HG03039 (cell line): ENCODE results near the gene ZNF837.
"Not testable (repeated sequence)": the region's sequence is repeated elsewhere in the genome, so short reads cannot be mapped to it uniquely, and the experiment has no call there.

Source experiments
- ATAC-seq: cut with Tn5 transposase; IDR thresholded peaks from one replicate; pipeline ENCODE4 v1.9.1; 2021; ENCODE audit warnings: mild to moderate bottlenecking, moderate library complexity; ENCODE audit not compliant: unreplicated experiment

Gene ZNF837

DNA sequence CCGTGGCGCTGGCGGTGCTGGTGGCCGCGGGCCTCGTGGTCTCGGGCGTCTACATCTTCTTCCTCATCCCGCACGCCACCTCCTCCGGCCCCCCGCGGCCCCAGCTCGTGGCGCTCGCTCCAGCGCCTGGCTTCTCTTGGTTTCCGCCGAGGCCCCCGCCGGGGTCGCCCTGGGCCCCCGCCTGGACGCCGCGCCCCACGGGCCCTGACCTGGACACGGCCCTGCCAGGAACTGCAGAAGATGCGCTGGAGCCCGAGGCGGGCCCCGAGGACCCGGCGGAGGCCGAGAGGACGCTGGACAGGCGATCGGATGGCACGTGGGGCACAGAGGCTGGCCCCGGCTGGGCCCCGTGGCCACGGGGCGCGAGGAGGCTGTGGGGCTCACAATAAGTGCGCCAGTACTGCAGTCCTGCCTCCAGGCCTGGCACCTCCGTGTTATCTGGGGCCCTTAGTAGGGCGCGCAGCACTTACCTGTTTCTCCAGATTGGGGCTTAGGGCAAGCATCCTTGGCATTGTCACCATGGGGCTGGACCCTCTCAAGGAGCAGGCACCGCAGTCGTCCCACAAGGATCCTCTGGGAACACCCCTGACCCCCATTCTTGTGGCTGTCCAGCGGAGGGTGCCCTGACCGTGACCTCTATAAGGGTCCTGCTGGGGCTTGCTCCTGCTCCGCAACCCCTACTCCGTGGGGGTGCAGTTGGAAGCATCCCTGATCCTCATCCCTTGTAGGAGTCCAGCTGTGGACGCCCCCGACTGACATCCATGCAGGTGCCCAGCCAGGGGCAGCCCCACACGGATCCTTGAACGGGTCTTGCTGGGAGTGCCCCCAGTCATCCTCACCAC, 16.1 kb upstream of the ZNF837 start:
- ATAC-seq = no peak

DNA sequence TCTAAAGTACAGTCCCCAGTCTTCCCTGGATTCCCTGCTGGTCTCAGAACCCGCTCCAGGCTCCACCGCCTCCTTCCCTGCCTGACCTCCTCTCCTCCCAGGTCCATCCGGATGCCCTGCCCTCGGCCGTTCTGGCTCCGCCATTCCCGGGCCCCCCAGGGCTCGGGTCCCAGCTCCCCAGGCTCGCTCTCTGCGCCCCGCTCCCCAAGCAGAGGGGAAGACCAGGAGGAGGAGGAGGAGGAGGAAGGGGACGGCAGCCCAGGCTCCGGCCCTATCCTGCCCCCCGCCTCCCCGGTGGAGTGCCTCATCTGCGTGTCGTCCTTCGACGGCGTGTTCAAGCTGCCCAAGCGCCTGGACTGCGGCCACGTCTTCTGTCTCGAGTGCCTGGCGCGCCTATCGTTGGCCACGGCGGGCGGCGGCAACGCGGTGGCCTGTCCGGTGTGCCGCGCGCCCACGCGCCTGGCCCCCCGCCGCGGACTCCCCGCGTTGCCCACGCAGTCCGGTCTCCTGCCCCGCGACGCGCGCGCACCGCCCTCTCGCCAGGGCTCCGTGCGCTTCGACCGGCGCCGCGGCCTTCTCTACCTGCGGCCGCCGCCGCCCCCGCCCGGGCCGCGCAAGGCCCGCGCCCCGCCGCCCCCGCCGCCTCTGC, 15.3 kb upstream of the ZNF837 start:
- no peak for ATAC-seq

- no peak for ATAC-seq
Measured at GRCh38 chr19:58395220-58395978, 14.6 kb upstream of the ZNF837 start, which contains the start of gene RNF225. TSS of gene RNF225 (plus strand) at chr19:58395656. CDS start at chr19:58396090, 434 bp downstream.

DNA sequence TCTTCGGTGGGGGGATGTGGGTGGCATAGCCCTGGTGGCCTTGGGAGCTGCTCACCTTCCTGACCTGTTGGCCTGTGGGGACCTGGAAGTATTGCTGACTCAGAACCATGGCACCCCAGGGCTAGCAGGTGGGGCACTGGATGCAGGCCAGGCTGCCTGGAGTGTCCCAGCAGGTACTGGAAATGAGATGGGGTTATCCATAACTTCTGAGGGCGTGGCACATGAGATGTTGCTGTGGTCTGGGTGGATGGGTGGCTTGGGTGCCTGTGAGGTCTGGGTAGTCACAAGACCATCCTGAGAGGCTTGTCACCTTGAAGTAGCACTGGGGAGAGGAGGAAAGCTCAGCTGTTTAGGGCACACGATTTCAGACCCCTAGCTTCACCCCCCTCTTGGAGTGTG, 14.0 kb upstream of the ZNF837 start:
- ATAC-seq = no peak

DNA sequence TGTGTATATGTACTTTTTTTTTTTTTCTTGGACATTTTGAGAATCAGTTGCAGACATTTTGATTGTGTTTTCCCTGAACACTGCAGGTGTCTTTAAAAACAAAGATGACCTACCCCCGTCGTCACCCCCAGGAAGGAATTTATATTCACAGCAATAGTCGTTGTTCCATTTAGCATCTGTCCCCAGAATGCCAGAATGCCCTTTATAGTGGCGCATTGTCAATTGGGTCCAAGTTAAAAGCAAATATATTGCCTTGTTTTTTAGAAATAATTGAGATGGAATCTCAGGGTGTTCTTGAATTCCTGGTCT, 12.8 kb upstream of the ZNF837 start:
- ATAC-seq = no peak

GRCh38 chr19:58392945-58393724, 12.3 kb upstream of the ZNF837 start:
- no peak for ATAC-seq

DNA sequence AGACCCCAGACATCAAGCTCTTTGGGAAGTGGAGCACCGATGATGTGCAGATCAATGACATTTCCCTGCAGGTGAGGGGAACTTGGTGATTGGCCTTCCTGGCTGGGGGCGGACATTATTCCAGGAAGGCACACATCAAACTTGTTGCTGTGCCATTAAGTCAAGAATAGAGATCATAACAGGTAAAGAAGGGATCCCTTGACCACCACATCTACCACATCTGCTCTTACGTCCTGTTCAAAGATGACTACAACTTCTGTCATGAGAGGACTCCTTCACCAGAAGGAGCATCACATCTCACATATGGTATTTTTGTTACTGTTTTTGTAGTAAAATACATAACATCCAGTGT, 7.3 kb upstream of the ZNF837 start:
- no peak for ATAC-seq

DNA sequence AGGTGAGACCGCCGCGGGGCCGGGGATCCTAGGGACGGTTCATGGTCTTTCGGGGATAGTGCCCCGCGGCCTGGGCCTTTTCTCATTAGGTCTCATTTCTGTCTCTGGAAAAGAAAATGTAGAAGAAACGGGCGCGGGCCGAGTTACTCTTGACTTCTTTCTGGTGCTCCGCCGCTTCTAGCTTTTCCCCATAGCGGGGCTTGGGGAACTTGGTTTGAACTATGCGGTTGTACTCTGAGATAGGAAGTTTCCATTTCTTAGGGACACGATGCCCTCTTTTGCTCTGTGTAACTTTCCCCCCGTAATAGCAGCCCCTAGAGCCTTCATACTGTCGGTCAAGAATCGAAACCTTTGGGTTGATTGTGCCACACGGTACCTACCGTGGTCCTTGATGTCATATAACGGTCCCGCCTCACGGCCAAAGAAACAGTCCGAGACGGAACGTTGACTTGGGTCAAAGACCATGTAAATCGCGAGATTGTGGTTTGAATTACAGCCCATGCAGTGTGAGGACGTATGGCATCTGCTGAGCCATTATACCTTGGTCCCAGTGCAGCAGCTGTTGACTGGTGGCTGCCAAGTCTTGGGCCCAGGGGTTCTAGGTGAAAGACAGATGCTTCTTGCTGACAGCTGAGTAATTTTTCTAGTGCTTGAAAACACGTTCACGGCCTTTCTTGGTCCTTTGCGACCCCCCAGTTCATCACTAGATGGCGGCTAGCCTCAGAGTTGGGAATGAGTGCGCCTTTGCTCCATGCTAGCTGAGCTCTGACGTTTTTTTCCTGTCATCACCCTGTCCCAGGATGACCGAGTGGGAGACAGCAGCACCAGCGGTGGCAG, 6.7 kb upstream of the ZNF837 start:
- no peak for ATAC-seq

DNA sequence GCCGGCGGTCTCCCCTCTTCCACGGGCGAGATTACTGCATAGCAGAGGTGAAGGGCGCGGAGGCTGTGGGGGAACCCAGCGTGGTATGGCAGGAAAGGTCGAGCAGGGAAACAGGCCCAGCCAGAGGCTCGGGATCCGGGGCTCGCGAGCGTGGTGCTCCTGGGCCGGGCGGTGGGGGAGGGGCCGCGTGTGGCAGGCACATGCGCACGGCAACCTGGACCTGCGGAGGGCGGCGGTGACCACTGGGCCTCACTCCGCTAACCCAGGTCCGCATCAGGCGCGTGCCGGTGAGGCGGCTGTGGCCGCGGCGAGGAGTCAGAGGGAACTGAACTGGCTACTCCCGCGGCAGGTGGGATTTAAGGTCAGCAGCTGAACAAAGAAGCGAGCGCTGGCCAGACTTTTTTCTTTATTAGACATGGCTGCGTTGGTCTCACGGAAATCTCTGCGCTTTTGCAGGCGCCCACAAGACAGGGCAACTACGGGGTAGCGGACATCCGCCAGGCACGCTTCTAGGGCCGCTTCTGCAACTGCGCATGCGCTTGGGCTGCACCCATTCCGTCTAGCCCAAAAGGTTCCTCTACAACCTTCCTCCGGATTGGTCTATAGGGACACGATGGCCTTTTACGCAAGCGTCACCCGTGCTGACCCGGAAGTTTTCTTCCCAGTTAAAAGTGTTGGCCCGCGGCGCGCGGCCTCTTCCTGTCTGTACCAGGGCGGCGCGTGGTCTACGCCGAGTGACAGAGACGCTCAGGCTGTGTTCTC, 5.9 kb upstream of the ZNF837 start, which contains the start of gene RPS5:
RPS5 (plus strand) TSS at position 694 of the 762 bp plus-strand sequence. CDS start 869 bp downstream, outside the sequence.
- peak; percentile 81 for ATAC-seq

GRCh38 chr19:58385891-58386575, 5.2 kb upstream of the ZNF837 start:
- ATAC-seq = peak; percentile 1

GRCh38 chr19:58385313-58385890, 4.6 kb upstream of the ZNF837 start:
- no peak for ATAC-seq

GRCh38 chr19:58382997-58383603, 2.3 kb upstream of the ZNF837 start:
- no peak for ATAC-seq

DNA sequence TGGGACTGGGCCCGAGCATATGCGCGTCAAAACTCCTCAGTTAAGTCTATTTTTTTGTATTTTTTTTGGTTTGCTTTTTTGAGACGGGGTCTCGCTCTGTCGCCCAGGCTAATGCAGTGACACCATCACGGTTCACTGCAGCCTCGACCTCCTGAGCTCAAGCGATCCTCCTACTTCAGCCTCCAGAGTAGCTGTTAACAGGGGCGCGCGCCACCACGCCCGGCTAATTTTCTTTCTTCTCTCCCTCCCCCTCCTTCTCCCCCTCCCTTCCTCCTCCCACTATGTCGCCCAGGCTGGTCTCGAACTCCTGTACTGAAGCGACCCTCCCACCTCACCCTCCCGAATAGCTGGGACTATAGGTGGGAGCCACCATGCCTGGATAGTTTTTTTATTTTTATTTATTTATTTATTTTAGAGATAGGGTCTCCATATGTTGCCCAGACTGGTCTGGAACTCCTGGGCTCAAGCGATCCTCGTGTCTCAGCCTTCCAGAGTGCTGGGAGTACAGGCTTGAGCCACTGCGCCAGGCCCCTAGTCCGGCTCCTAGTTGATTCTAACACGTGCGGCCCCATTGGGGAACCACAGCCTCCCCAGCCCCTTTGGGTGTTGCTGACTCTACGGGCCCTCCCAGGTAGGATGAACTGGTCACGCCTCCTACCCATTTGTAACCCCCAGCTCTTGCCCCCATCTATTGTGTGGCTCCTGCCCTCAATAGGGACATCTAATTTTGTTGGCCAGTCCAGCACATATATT, 806 bp upstream of the ZNF837 start:
- ATAC-seq = no peak

DNA sequence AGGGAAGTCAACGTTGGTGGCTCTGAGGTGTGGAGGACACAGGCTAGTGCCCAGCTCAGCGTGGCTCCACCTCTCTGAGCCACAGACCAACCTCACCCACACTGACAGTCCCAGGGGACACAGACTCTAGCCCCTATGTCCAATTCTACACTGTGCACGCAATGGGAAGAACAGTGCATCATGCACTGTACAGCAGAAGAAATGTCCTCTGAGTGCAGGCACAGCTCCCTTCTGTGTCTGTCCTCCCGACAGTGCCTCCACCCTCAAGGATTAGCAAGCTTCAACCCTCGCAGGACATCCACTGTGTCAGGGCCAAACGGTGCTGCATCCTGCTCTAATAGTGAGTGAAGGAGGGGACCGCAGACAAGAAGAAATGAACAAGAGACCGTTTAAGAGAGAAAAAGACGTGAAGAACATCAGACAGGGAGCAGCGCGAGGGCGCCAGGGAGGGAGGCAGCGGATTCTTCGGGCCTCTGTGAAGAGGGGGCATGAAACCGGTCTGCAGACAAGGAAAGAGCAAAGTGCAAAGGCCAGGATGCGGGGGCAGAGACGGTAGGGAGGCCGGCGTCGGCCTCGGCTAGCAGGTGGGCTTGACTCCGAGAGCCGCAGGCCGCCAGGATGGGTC, 681 bp downstream of the ZNF837 start:
- ATAC-seq = no peak

- no peak for ATAC-seq
Measured at GRCh38 chr19:58379246-58379645, 1.6 kb downstream of the ZNF837 start.

GRCh38 chr19:58376724-58377123, 4.1 kb downstream of the ZNF837 start:
- not testable (repeated sequence) for ATAC-seq

DNA sequence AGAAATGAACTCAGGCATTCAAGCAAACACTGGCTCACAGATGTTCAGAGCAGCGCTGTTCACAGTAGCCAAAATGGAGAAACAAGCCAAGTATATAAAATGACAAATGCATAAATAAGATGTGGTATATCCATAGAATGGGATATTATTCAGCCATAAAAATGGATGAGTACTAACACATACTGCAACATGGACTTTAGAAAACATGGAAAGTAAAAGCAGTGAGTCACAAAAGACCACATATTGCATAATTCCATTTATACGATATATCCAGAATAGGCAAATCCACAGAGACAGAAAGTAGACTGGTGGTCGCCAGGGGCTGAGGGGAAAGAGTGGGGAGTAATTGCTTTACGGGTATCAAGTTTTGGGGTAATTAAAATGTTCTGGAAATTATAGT, 6.6 kb downstream of the ZNF837 start:
- no peak for ATAC-seq
